SK-N-SH (cell line): ENCODE measurements around the gene FOXL1. TPM values are rescaled to one million over a fixed set of nuclear protein-coding genes. Genes with fewer than 3 reads are reported as not detected.

ENCODE experiments used
- CTCF ChIA-PET: fragments of 300-600, 350-600 bp; formaldehyde crosslinking; extraction: SDS; loops from one replicate; lab custom pipeline; 2021; lab: Yijun Ruan, JAX
- POLR2A ChIA-PET: fragments of 350-600 bp; sonication (Branson Sonifier 250); formaldehyde crosslinking; extraction: SDS; loops from one replicate; lab custom pipeline; 2020; ENCODE audit warnings: antibody characterized with exemption, inconsistent platforms; lab: Yijun Ruan, JAX
- DNase-seq: peaks from one replicate; pipeline ENCODE4 v3.0.0; 2012
- H2AFZ ChIP-seq: fragments of 200-600 bp; sonication (generic); 2 replicates; pipeline ENCODE4 v1.8.1; 2016; ENCODE audit warnings: antibody characterized with exemption, mild to moderate bottlenecking, low read depth
- H3F3A ChIP-seq: fragments of 200-600 bp; sonication (generic); replicated peaks from 2 replicates; pipeline ENCODE3; 2016; ENCODE audit warnings: antibody characterized with exemption, mild to moderate bottlenecking; ENCODE audit not compliant: insufficient read depth
- H3K27ac ChIP-seq, 2 experiments: fragments of 200-500 bp in 1 of 2; fragments of 200-600 bp in 1 of 2; sonication (Bioruptor generic) in 1 of 2; sonication (generic), shearing (Covaris generic) in 1 of 2; 2 replicates each; pipeline versions ENCODE4 v1.5.1 to v1.6.1; 2014 to 2016; ENCODE audit warnings: low read depth in 2 of 2, inconsistent platforms in 1 of 2, low read length in 1 of 2, mild to moderate bottlenecking in 1 of 2, mixed read lengths in 1 of 2
- H3K27me3 ChIP-seq: fragments of 200-600 bp; sonication (generic), shearing (Covaris generic); 2 replicates; pipeline ENCODE4 v1.6.1; 2016; ENCODE audit warnings: mixed run types; ENCODE audit not compliant: insufficient read depth
- H3K36me3 ChIP-seq, 2 experiments: fragments of 200-500 bp in 1 of 2; fragments of 200-600 bp in 1 of 2; sonication (Bioruptor generic) in 1 of 2; sonication (generic) in 1 of 2; replicated peaks in 1 of 2; 2 replicates each; pipeline versions ENCODE3 to v1.5.1; 2014 to 2016; ENCODE audit warnings: low read length in 1 of 2, mild to moderate bottlenecking in 1 of 2; ENCODE audit not compliant: insufficient read depth in 2 of 2, control insufficient read depth in 1 of 2
- H3K4me1 ChIP-seq, 2 experiments: fragments of 200-500 bp in 1 of 2; fragments of 200-600 bp in 1 of 2; sonication (Bioruptor generic) in 1 of 2; sonication (generic), shearing (Covaris generic) in 1 of 2; 2 replicates each; pipeline versions ENCODE4 v1.5.1 to v1.6.1; 2014 to 2016; ENCODE audit warnings: low read depth in 1 of 2, low read length in 1 of 2, mixed run types in 1 of 2; ENCODE audit not compliant: insufficient read depth in 2 of 2, control insufficient read depth in 1 of 2
- H3K4me2 ChIP-seq: fragments of 200-600 bp; sonication (generic), shearing (Covaris generic); 2 replicates; pipeline ENCODE4 v1.6.1; 2017; ENCODE audit warnings: mixed run types
- H3K4me3 ChIP-seq, 2 experiments: fragments of 200-500 bp in 1 of 2; fragments of 200-600 bp in 1 of 2; sonication (Bioruptor generic) in 1 of 2; sonication (generic), shearing (Covaris generic) in 1 of 2; 2 replicates each; pipeline versions ENCODE4 v1.5.1 to v1.8.1; 2014 to 2016; ENCODE audit warnings: low read depth in 2 of 2, inconsistent platforms in 1 of 2, low read length in 1 of 2, mild to moderate bottlenecking in 1 of 2, mixed read lengths in 1 of 2, moderate library complexity in 1 of 2
- H3K79me2 ChIP-seq: fragments of 200-600 bp; sonication (generic); 2 replicates; pipeline ENCODE4 v1.8.1; 2017; ENCODE audit warnings: mild to moderate bottlenecking; ENCODE audit not compliant: insufficient read depth
- H3K9ac ChIP-seq: fragments of 200-600 bp; sonication (generic); 2 replicates; pipeline ENCODE4 v1.6.1; 2017; ENCODE audit warnings: mixed run types
- H3K9me2 ChIP-seq: fragments of 200-600 bp; sonication (generic); 2 replicates; pipeline ENCODE4 v1.6.1; 2017; ENCODE audit warnings: mixed run types
- H3K9me3 ChIP-seq: fragments of 200-600 bp; sonication (generic); 2 replicates; pipeline ENCODE4 v1.6.1; 2017; ENCODE audit warnings: mixed run types, mild to moderate bottlenecking, moderate library complexity
- H4K20me1 ChIP-seq: fragments of 200-600 bp; sonication (generic); 2 replicates; pipeline ENCODE4 v1.6.1; 2017; ENCODE audit warnings: mild to moderate bottlenecking, mixed run types; ENCODE audit not compliant: insufficient read depth
- CHD2 ChIP-seq: fragments of 150-350 bp; IDR thresholded peaks from 2 replicates; pipeline ENCODE4 v1.6.1; 2018; ENCODE audit warnings: low read length; ENCODE audit not compliant: partially characterized antibody
- ELF1 ChIP-seq: IDR thresholded peaks from 2 replicates; pipeline ENCODE4 v1.4.0; 2012
- EZH2phosphoT487 ChIP-seq: fragments of 200-600 bp; sonication (generic); IDR thresholded peaks from 2 replicates; pipeline ENCODE4 v1.6.1; 2017; ENCODE audit warnings: low read depth, mixed run types, mild to moderate bottlenecking, antibody characterized with exemption, moderate library complexity, borderline replicate concordance
- FOXM1 ChIP-seq: IDR thresholded peaks from 2 replicates; pipeline ENCODE4 v1.4.0; 2012; ENCODE audit warnings: low read depth, mild to moderate bottlenecking
- JUND ChIP-seq: IDR thresholded peaks from 2 replicates; pipeline ENCODE4 v1.4.0; 2012
- MXI1 ChIP-seq: IDR thresholded peaks from 2 replicates; pipeline ENCODE4 v1.6.1; 2012; ENCODE audit warnings: mild to moderate bottlenecking, low read depth, low read length, improper control_type of control experiment
- NFIC ChIP-seq: IDR thresholded peaks from 2 replicates; pipeline ENCODE4 v1.4.0; 2012; ENCODE audit warnings: borderline replicate concordance
- POLR2AphosphoS5 ChIP-seq: IDR thresholded peaks from 2 replicates; pipeline ENCODE4 v1.6.1; 2012; ENCODE audit warnings: low read depth, low read length
- RAD21 ChIP-seq: IDR thresholded peaks from 2 replicates; pipeline ENCODE4 v1.6.1; 2012; ENCODE audit warnings: mild to moderate bottlenecking, low read length
- RFX5 ChIP-seq: IDR thresholded peaks from 2 replicates; pipeline ENCODE4 v1.6.1; 2012; ENCODE audit warnings: mild to moderate bottlenecking, improper control_type of control experiment, low read length
- SIN3A ChIP-seq: IDR thresholded peaks from 2 replicates; pipeline ENCODE4 v1.6.1; 2012; ENCODE audit warnings: low read depth, mild to moderate bottlenecking, low read length, moderate library complexity, borderline replicate concordance
- TEAD4 ChIP-seq: IDR thresholded peaks from 2 replicates; pipeline ENCODE4 v1.4.0; 2012; ENCODE audit warnings: mild to moderate bottlenecking, borderline replicate concordance; ENCODE audit not compliant: insufficient read depth
- YY1 ChIP-seq: IDR thresholded peaks from 2 replicates; pipeline ENCODE4 v1.4.0; 2012; ENCODE audit warnings: low read depth, mild to moderate bottlenecking
- WGBS: methylation state at CpG from one replicate; pipeline ENCODE4 v1.1.6; 2017; ENCODE audit warnings: low lambda C conversion rate; 5-methylcytosine and 5-hydroxymethylcytosine counted together
- polyA plus RNA-seq, 3 experiments: library from polyadenylated mRNA; depleted of rRNA; stranded (reverse); fragments of >200 nt; gene quantifications; 2 replicates each; pipeline ENCODE4 v1.2.3, GENCODE V29; 2012
- TF ChIP-seq, protein P1 (sequence below): fragments of 150-350 bp; IDR thresholded peaks from 2 replicates; pipeline ENCODE4 v1.6.1; 2017; ENCODE audit warnings: antibody characterized with exemption, low read length, low read depth, borderline replicate concordance
- TF ChIP-seq, protein P2 (sequence below): IDR thresholded peaks from 2 replicates; pipeline ENCODE4 v1.4.0; 2012; ENCODE audit warnings: low read depth, borderline replicate concordance
- TF ChIP-seq, protein P3 (sequence below): IDR thresholded peaks from 2 replicates; pipeline ENCODE4 v1.6.1; 2012; ENCODE audit warnings: mild to moderate bottlenecking, low read depth, low read length, moderate library complexity
- TF ChIP-seq, protein P4 (sequence below): IDR thresholded peaks from 2 replicates; pipeline ENCODE4 v1.4.0; 2012; ENCODE audit warnings: low read depth

FOXL1 gene
- polyA plus RNA-seq, 1 of the 3 experiments (the other 2 are of a cell fraction): 2.5 TPM

DNA sequence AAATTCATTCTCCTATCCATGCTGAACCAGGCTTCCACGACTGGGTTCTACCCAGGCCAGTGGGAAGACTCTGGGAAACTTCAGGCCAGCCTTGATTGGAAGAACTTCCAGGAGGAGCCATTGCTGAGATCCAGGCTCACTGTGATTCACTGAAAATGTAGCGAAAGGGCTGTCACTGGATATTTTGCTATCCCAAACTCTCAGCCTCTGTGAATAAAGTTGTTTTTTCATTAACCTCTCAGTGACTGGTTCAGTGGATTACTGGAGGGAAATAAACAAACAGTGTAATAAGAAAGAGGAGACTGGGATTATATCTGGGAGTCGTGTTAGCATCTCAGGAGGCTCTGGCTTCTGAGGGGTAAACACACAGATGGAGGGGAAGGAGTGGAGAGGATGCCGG lies 3.1 kb downstream of the FOXL1 start:
- H3K4me3 ChIP-seq: no peak overlapping the region
- H3K9me2 ChIP-seq: no peaks in the 10 kb centered on the region
- TF ChIP-seq FOXM1 (no peak), NFIC (no peak), JUND (no peak), EZH2phosphoT487 (no peak), CHD2 (no peak), YY1 (no peak), POLR2AphosphoS5 (no peak), TEAD4 (no peak), RAD21 (no peak), SIN3A (no peak), ELF1 (no peak), MXI1 (no peak), RFX5 (no peak)
- TF ChIP-seq, protein P1, sequence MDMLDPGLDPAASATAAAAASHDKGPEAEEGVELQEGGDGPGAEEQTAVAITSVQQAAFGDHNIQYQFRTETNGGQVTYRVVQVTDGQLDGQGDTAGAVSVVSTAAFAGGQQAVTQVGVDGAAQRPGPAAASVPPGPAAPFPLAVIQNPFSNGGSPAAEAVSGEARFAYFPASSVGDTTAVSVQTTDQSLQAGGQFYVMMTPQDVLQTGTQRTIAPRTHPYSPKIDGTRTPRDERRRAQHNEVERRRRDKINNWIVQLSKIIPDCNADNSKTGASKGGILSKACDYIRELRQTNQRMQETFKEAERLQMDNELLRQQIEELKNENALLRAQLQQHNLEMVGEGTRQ: no peak
- TF ChIP-seq, protein P2, sequence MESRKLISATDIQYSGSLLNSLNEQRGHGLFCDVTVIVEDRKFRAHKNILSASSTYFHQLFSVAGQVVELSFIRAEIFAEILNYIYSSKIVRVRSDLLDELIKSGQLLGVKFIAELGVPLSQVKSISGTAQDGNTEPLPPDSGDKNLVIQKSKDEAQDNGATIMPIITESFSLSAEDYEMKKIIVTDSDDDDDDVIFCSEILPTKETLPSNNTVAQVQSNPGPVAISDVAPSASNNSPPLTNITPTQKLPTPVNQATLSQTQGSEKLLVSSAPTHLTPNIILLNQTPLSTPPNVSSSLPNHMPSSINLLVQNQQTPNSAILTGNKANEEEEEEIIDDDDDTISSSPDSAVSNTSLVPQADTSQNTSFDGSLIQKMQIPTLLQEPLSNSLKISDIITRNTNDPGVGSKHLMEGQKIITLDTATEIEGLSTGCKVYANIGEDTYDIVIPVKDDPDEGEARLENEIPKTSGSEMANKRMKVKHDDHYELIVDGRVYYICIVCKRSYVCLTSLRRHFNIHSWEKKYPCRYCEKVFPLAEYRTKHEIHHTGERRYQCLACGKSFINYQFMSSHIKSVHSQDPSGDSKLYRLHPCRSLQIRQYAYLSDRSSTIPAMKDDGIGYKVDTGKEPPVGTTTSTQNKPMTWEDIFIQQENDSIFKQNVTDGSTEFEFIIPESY: no peak
- TF ChIP-seq, protein P3, sequence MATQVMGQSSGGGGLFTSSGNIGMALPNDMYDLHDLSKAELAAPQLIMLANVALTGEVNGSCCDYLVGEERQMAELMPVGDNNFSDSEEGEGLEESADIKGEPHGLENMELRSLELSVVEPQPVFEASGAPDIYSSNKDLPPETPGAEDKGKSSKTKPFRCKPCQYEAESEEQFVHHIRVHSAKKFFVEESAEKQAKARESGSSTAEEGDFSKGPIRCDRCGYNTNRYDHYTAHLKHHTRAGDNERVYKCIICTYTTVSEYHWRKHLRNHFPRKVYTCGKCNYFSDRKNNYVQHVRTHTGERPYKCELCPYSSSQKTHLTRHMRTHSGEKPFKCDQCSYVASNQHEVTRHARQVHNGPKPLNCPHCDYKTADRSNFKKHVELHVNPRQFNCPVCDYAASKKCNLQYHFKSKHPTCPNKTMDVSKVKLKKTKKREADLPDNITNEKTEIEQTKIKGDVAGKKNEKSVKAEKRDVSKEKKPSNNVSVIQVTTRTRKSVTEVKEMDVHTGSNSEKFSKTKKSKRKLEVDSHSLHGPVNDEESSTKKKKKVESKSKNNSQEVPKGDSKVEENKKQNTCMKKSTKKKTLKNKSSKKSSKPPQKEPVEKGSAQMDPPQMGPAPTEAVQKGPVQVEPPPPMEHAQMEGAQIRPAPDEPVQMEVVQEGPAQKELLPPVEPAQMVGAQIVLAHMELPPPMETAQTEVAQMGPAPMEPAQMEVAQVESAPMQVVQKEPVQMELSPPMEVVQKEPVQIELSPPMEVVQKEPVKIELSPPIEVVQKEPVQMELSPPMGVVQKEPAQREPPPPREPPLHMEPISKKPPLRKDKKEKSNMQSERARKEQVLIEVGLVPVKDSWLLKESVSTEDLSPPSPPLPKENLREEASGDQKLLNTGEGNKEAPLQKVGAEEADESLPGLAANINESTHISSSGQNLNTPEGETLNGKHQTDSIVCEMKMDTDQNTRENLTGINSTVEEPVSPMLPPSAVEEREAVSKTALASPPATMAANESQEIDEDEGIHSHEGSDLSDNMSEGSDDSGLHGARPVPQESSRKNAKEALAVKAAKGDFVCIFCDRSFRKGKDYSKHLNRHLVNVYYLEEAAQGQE: no peak
- TF ChIP-seq, protein P4, sequence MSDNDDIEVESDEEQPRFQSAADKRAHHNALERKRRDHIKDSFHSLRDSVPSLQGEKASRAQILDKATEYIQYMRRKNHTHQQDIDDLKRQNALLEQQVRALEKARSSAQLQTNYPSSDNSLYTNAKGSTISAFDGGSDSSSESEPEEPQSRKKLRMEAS: no peak
- TF ChIP-seq, all 33 proteins: peak for 0
- ChIA-PET CTCF (interaction anchor here (1.0 to 1.4 kb wide), 2 partner anchors 17 to 64 kb away, joined by 3 to 4 read pairs; no protein-coding TSS in a partner anchor), POLR2A (no interaction called here)
- Histone ChIP-seq H3K4me1 (peaks cover 0 to 27% of the 10 kb centered on the region in 2 experiments; a peak in 2 of 4 replicates), H2AFZ (peak overlapping the region; percentile 23; the same call in 1 of the 2 replicates), H3K9me3 (no peaks in the 10 kb centered on the region), H3K27ac (peak overlapping the region in 1 of 2 experiments; percentile 96; a peak in 2 of 4 replicates), H3K4me2 (peak overlapping the region; percentile 60), H4K20me1 (no peaks in the 10 kb centered on the region), H3K9ac (peak overlapping the region; percentile 83), H3K27me3 (no peaks in the 10 kb centered on the region), H3K36me3 (no peaks in the 10 kb centered on the region), H3F3A (peaks cover 53% of the 10 kb centered on the region), H3K79me2 (peaks cover 73% of the 10 kb centered on the region)
- 33% methylated on average over 4 of the region's 4 CpGs for WGBS
- no peak for DNase-seq
